ENCODE data around the gene PRPSAP2. TPM values are rescaled to one million over a fixed set of nuclear protein-coding genes. Genes with fewer than 3 reads are reported as not detected.

PRPSAP2 gene
- total RNA-seq, 4 donors from 2014 or later = 19.2 to 29.1 (median 22.3) TPM

DNA sequence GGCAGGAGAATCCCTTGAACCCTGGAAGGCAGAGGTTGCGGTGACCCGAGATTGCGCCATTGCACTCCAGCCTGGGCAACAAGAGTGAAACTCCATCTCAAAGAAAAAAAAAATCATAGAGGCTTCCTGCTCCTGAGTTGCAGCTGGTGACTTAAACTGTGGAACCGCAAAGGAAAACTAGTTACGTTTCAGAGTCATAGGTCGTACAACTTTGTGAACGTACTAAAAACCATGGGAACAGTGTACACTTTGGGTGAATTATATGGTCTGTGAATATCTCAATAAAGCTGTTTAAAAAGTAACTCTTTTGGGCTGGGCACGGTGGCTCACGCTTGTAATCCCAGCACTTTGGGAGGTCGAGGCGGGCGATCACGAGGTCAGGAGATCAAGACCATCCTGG lies 117.7 kb downstream of the PRPSAP2 start:
- intact Hi-C loops (cut with DNase I) = no loop called here
- Histone ChIP-seq H3K4me1 (no peaks in the 10 kb centered on the region), H3K27ac (replicated peaks in 1 of 4) (no peak overlapping the region), H3K27me3 (no peaks in the 10 kb centered on the region), H3K4me3 (no peak overlapping the region), H3K9me3 (no peaks in the 10 kb centered on the region), H3K36me3 (peaks cover 0 to 43% (median 17%) of the 10 kb centered on the region in 4 donors)
- no peak for DNase-seq (ENCODE audit: extremely low spot score)
- TF ChIP-seq POLR2A (IDR thresholded peaks at IDR 0.05; ENCODE audit: low read depth) = no peak
- TF ChIP-seq POLR2AphosphoS5 (IDR thresholded peaks at IDR 0.05) = no peak
- TF ChIP-seq EP300 (IDR thresholded peaks at IDR 0.05) = no peak
- TF ChIP-seq, protein P1, sequence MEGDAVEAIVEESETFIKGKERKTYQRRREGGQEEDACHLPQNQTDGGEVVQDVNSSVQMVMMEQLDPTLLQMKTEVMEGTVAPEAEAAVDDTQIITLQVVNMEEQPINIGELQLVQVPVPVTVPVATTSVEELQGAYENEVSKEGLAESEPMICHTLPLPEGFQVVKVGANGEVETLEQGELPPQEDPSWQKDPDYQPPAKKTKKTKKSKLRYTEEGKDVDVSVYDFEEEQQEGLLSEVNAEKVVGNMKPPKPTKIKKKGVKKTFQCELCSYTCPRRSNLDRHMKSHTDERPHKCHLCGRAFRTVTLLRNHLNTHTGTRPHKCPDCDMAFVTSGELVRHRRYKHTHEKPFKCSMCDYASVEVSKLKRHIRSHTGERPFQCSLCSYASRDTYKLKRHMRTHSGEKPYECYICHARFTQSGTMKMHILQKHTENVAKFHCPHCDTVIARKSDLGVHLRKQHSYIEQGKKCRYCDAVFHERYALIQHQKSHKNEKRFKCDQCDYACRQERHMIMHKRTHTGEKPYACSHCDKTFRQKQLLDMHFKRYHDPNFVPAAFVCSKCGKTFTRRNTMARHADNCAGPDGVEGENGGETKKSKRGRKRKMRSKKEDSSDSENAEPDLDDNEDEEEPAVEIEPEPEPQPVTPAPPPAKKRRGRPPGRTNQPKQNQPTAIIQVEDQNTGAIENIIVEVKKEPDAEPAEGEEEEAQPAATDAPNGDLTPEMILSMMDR (IDR thresholded peaks at IDR 0.05) = no peak
- WGBS = 89% methylated on average over 13 of the region's 13 CpGs

DNA sequence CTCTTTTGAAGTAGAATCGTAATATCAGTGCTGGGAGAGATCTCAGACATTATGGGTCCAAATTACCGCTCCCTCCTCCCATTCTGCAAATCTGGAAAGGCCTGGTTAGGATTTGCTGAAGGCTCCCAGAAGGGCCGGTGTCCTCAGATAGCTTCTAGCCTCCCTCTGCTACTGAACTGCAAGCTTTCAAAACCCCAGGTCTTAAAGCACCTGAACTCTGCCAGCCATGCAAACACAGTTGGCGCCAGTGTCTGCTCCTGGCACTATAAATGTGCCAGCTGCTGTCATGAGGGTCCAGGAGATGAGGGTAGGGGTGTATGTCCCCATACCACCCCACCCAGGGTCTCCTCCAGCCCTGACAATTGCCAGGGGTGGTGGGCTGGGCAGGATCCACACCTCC lies 118.3 kb downstream of the PRPSAP2 start:
- intact Hi-C loops (cut with DNase I) = no loop called here
- no peak overlapping the region for H3K27ac ChIP-seq (replicated peaks in 1 of 4)
- DNase-seq (ENCODE audit: extremely low spot score) = no peak
- H3K9me3 ChIP-seq = no peaks in the 10 kb centered on the region
- H3K27me3 ChIP-seq = no peaks in the 10 kb centered on the region
- no peak overlapping the region for H3K4me3 ChIP-seq
- WGBS = 88% methylated on average over 3 of the region's 4 CpGs
- TF ChIP-seq EP300 (IDR thresholded peaks at IDR 0.05) = no peak
- TF ChIP-seq POLR2A (IDR thresholded peaks at IDR 0.05; ENCODE audit: low read depth) = no peak
- TF ChIP-seq, protein P1 (IDR thresholded peaks at IDR 0.05) = no peak
- TF ChIP-seq POLR2AphosphoS5 (IDR thresholded peaks at IDR 0.05) = no peak
- H3K36me3 ChIP-seq = peaks cover 0 to 37% (median 15%) of the 10 kb centered on the region in 4 donors
- no peaks in the 10 kb centered on the region for H3K4me1 ChIP-seq

DNA sequence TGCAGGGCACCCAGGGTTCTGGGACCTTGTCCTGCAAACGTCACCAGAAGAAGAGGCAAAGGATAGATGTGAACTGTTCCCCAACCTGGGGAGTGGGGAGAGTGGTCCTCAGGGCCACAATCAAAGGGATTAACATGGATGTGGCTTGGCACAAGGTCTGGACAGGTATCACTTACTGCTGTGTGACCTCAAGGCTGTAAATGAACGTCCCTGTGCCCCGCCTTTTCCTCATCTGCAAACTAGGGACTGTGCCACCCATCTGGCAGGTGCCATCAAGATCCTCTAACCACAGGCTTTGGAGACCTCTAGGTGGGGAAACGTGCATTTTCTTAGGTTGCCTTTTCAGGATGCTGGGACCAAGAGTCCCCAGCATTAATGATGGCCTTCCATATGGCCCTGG lies 119.1 kb downstream of the PRPSAP2 start:
- Histone ChIP-seq H3K27ac (replicated peaks in 1 of 4) (no peak overlapping the region), H3K4me1 (no peaks in the 10 kb centered on the region), H3K4me3 (no peak overlapping the region), H3K9me3 (no peaks in the 10 kb centered on the region), H3K36me3 (peaks cover 0 to 32% (median 14%) of the 10 kb centered on the region in 4 donors), H3K27me3 (no peaks in the 10 kb centered on the region)
- TF ChIP-seq, protein P1 (IDR thresholded peaks at IDR 0.05) = no peak
- TF ChIP-seq EP300 (IDR thresholded peaks at IDR 0.05) (no peak), POLR2AphosphoS5 (IDR thresholded peaks at IDR 0.05) (no peak), POLR2A (IDR thresholded peaks at IDR 0.05; ENCODE audit: low read depth) (no peak)
- no peak for DNase-seq (ENCODE audit: extremely low spot score)
- 94% methylated on average over 2 of the region's 4 CpGs for WGBS
- intact Hi-C loops (cut with DNase I) = no loop called here

DNA sequence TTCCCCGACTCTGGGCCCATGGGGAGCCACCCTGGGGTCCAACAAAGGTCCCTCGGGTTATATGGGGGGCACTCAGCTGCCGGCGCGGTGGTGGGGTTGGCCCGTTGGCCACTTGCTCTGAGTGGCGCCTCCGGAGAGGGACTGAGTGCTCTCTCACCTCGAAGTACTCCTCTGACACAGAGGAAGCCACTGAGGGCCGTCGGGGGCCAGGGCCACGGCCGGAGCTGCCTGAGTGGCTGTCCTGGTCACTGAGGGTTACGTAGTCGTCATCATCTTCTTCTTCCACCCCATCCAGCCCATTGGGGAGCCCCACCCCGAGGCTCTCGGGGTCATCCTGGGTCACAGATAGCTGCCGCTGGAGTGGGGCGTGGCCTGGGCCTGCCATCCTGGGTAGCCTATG lies 119.7 kb downstream of the PRPSAP2 start:
- Histone ChIP-seq H3K9me3 (no peaks in the 10 kb centered on the region), H3K27me3 (no peaks in the 10 kb centered on the region), H3K27ac (replicated peaks in 1 of 4) (no peak overlapping the region), H3K36me3 (peaks cover 0 to 32% (median 14%) of the 10 kb centered on the region in 4 donors), H3K4me1 (no peaks in the 10 kb centered on the region), H3K4me3 (no peak overlapping the region)
- no peak for DNase-seq (ENCODE audit: extremely low spot score)
- 93% methylated on average over 5 of the region's 19 CpGs for WGBS
- intact Hi-C loops (cut with DNase I) = no loop called here
- TF ChIP-seq POLR2AphosphoS5 (IDR thresholded peaks at IDR 0.05) (no peak), EP300 (IDR thresholded peaks at IDR 0.05) (no peak), POLR2A (IDR thresholded peaks at IDR 0.05; ENCODE audit: low read depth) (no peak)
- TF ChIP-seq, protein P1 (IDR thresholded peaks at IDR 0.05) = no peak

DNA sequence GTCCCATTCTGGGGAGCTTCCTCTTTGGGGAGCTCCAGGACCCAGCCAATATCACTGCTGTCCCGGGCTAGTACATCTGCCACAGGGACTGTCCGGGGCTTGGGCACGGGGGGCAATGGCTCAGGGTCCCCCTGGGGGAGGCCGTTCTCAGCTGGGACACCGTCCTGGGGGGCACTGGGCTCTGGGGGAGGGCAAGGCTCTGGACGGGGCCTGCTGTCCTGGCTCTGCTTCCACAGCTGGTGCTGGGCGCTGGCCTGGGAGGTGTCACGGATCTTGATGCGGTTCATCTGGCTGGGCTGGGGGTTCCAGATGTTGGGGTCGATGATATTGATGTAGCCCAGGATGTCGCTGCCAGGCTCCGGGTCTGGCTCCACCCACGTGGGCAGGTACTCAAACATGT lies 120.1 kb downstream of the PRPSAP2 start:
- TF ChIP-seq, protein P1 (IDR thresholded peaks at IDR 0.05) = no peak
- no peak for TF ChIP-seq POLR2A (IDR thresholded peaks at IDR 0.05; ENCODE audit: low read depth)
- 95% methylated on average over 9 of the region's 13 CpGs for WGBS
- no peaks in the 10 kb centered on the region for H3K9me3 ChIP-seq
- peaks cover 0 to 32% (median 14%) of the 10 kb centered on the region in 4 donors for H3K36me3 ChIP-seq
- H3K27ac ChIP-seq (replicated peaks in 1 of 4) = no peak overlapping the region
- no peaks in the 10 kb centered on the region for H3K4me1 ChIP-seq
- DNase-seq (ENCODE audit: extremely low spot score) = no peak
- H3K27me3 ChIP-seq = no peaks in the 10 kb centered on the region
- H3K4me3 ChIP-seq = no peak overlapping the region
- intact Hi-C loops (cut with DNase I) = no loop called here
